ENCODE data around the gene CPAMD8. TPM values are rescaled to one million over a fixed set of nuclear protein-coding genes. Genes with fewer than 3 reads are reported as not detected.
A peak's percentile ranks its signal among the peaks of the same experiment; 100 is the strongest.

Gene CPAMD8
- total and polyA plus RNA-seq, 2 donors (not counting 1 experiment from before 2014, with no cell fraction given): 1.1 to 2.7 TPM

DNA sequence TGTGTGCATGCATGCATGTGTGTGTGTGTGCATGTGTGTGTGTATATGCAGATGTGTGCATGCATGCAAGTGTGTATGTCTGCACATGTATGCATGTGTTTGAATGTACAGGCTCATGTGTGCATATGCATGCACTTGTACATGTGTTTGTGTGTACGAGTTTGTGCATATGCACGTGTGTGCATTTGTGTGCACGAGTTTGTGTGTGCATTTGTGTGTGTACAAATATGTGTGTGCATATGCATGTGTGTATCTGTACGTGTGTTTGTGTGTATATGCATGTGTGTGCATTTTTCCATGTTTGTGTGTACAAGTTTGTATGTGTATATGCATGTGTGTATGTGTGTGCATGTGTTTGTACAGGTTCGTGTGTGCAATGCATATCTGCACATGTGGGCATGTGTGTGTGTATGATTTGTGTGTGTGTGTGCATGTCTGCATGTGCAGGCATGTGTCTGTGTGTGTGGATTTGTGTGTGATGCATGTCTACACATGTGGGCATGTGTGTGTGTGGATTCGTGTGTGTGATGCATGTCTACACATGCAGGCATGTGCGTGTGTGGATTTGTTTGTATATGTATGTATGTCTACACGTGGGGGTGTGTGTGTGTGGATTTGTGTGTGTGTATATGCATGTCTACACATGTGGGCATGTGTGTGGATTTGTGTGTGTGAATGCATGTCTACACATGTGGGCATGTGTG lies 80.7 kb downstream of the CPAMD8 start:
- no peak for ATAC-seq (ENCODE audit: low read depth)
- H3K36me3 ChIP-seq (replicated peaks in 1 of 2; ENCODE audit: control extremely low read depth in 1 of 2, control insufficient read depth in 1 of 2, extremely low read depth in 1 of 2, insufficient read depth in 2 of 2, low read length in 1 of 2): no peaks in the 10 kb centered on the region
- no peak for DNase-seq
- no peak for TF ChIP-seq EZH2 (IDR thresholded peaks at IDR 0.05; ENCODE audit: borderline replicate concordance, insufficient read depth, low read depth, low read length, poor library complexity, severe bottlenecking)
- TF ChIP-seq, protein P1, sequence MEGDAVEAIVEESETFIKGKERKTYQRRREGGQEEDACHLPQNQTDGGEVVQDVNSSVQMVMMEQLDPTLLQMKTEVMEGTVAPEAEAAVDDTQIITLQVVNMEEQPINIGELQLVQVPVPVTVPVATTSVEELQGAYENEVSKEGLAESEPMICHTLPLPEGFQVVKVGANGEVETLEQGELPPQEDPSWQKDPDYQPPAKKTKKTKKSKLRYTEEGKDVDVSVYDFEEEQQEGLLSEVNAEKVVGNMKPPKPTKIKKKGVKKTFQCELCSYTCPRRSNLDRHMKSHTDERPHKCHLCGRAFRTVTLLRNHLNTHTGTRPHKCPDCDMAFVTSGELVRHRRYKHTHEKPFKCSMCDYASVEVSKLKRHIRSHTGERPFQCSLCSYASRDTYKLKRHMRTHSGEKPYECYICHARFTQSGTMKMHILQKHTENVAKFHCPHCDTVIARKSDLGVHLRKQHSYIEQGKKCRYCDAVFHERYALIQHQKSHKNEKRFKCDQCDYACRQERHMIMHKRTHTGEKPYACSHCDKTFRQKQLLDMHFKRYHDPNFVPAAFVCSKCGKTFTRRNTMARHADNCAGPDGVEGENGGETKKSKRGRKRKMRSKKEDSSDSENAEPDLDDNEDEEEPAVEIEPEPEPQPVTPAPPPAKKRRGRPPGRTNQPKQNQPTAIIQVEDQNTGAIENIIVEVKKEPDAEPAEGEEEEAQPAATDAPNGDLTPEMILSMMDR (IDR thresholded peaks at IDR 0.05): no peak
- no peak overlapping the region for H3K9ac ChIP-seq (ENCODE audit: low read length)
- ChIA-PET CTCF (no interaction called here), POLR2A (no interaction called here)
- WGBS (ENCODE audit: insufficient coverage): 91% methylated on average over 8 of the region's 8 CpGs
- H3K79me2 ChIP-seq (ENCODE audit: control insufficient read depth, insufficient read depth, low read length): no peaks in the 10 kb centered on the region
- Mint-ChIP-seq H3K27ac (peak overlapping the region; percentile 4), H3K27me3 (peaks cover 4% of the 10 kb centered on the region), H3K9me3 (ENCODE audit: insufficient read depth) (no peaks in the 10 kb centered on the region), H3K4me1 (no peaks in the 10 kb centered on the region), H3K4me3 (no peak overlapping the region)
- H2AFZ ChIP-seq (ENCODE audit: insufficient read depth, low read depth, low read length, poor library complexity, severe bottlenecking): no peak overlapping the region
- H3K27me3 ChIP-seq (replicated peaks in 1 of 4; ENCODE audit: control extremely low read depth in 1 of 4, control insufficient read depth in 3 of 4, insufficient read depth in 4 of 4, low read length in 3 of 4): peaks cover 0 to 11% (median 0%) of the 10 kb centered on the region in 4 experiments
- no peaks in the 10 kb centered on the region for H4K20me1 ChIP-seq (ENCODE audit: control insufficient read depth, insufficient read depth, low read length, poor library complexity, severe bottlenecking)
- peaks cover 0 to 3% (median 0%) of the 10 kb centered on the region in 3 donors for H3K9me3 ChIP-seq (ENCODE audit: control extremely low read depth in 1 of 3, control insufficient read depth in 2 of 3, insufficient read depth in 1 of 3, low read length in 2 of 3)
- no peak overlapping the region for H3K4me3 ChIP-seq (ENCODE audit: control extremely low read depth in 1 of 5, extremely low read depth in 1 of 5, insufficient read depth in 1 of 5, low read depth in 2 of 5, low read length in 4 of 5)
- H3K4me1 ChIP-seq (ENCODE audit: control insufficient read depth in 2 of 2, insufficient read depth in 2 of 2, low read length in 2 of 2): no peaks in the 10 kb centered on the region
- intact Hi-C loops (cut with micrococcal nuclease): no loop called here
- H3K27ac ChIP-seq (ENCODE audit: low read length in 2 of 2): no peak overlapping the region
- no peak overlapping the region for H3K4me2 ChIP-seq (replicated peaks; ENCODE audit: low read depth, low read length, poor library complexity, severe bottlenecking)

DNA sequence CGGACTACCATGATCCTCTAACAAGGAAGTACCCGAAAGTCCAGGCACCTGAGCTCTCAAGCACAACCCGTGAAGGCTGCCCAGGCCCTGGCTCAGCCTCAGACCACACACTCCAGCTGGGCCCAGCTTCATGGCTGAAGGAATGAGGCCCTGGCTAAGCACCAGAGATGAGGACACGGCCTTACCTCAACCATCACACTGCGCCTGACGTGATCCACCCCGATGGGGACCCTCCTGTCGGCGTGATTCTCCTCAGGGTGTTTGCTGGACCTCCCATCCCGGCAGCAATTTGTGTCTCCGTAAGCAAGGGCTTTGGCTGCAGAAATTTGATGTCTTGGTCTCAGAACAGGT lies 81.3 kb downstream of the CPAMD8 start:
- H3K4me1 ChIP-seq (ENCODE audit: control insufficient read depth in 2 of 2, insufficient read depth in 2 of 2, low read length in 2 of 2): no peaks in the 10 kb centered on the region
- H3K27ac Mint-ChIP-seq: no peak overlapping the region
- H2AFZ ChIP-seq (ENCODE audit: insufficient read depth, low read depth, low read length, poor library complexity, severe bottlenecking): no peak overlapping the region
- intact Hi-C loops (cut with micrococcal nuclease): no loop called here
- CTCF ChIA-PET: interaction anchor here (0.6 kb wide), 1 partner anchor 232 kb away, joined by 5 read pairs; no protein-coding TSS in a partner anchor
- H3K4me3 ChIP-seq (ENCODE audit: control extremely low read depth in 1 of 5, extremely low read depth in 1 of 5, insufficient read depth in 1 of 5, low read depth in 2 of 5, low read length in 4 of 5): no peak overlapping the region
- DNase-seq (no peak), ATAC-seq (ENCODE audit: low read depth) (no peak)
- peaks cover 0 to 11% (median 0%) of the 10 kb centered on the region in 4 experiments for H3K27me3 ChIP-seq (replicated peaks in 1 of 4; ENCODE audit: control extremely low read depth in 1 of 4, control insufficient read depth in 3 of 4, insufficient read depth in 4 of 4, low read length in 3 of 4)
- no peaks in the 10 kb centered on the region for H3K79me2 ChIP-seq (ENCODE audit: control insufficient read depth, insufficient read depth, low read length)
- H3K9me3 Mint-ChIP-seq (ENCODE audit: insufficient read depth): no peaks in the 10 kb centered on the region
- TF ChIP-seq, protein P1 (IDR thresholded peaks at IDR 0.05): no peak
- no peak for TF ChIP-seq EZH2 (IDR thresholded peaks at IDR 0.05; ENCODE audit: borderline replicate concordance, insufficient read depth, low read depth, low read length, poor library complexity, severe bottlenecking)
- WGBS (ENCODE audit: insufficient coverage): 91% methylated on average over 11 of the region's 11 CpGs
- no peak overlapping the region for H3K4me3 Mint-ChIP-seq
- POLR2A ChIA-PET: no interaction called here
- H3K36me3 ChIP-seq (replicated peaks in 1 of 2; ENCODE audit: control extremely low read depth in 1 of 2, control insufficient read depth in 1 of 2, extremely low read depth in 1 of 2, insufficient read depth in 2 of 2, low read length in 1 of 2): no peaks in the 10 kb centered on the region
- H3K27ac ChIP-seq (ENCODE audit: low read length in 2 of 2): no peak overlapping the region
- peaks cover 0 to 3% (median 0%) of the 10 kb centered on the region in 3 donors for H3K9me3 ChIP-seq (ENCODE audit: control extremely low read depth in 1 of 3, control insufficient read depth in 2 of 3, insufficient read depth in 1 of 3, low read length in 2 of 3)
- no peaks in the 10 kb centered on the region for H3K4me1 Mint-ChIP-seq
- peaks cover 4% of the 10 kb centered on the region for H3K27me3 Mint-ChIP-seq
- no peak overlapping the region for H3K4me2 ChIP-seq (replicated peaks; ENCODE audit: low read depth, low read length, poor library complexity, severe bottlenecking)
- no peak overlapping the region for H3K9ac ChIP-seq (ENCODE audit: low read length)
- no peaks in the 10 kb centered on the region for H4K20me1 ChIP-seq (ENCODE audit: control insufficient read depth, insufficient read depth, low read length, poor library complexity, severe bottlenecking)
